ENCODE data around the gene DGKQ. TPM values are rescaled to one million over a fixed set of nuclear protein-coding genes. Genes with fewer than 3 reads are reported as not detected.
A peak's percentile ranks its signal among the peaks of the same experiment; 100 is the strongest.

The DGKQ gene
- total and polyA plus RNA-seq, 7 donors: 2.2 to 3.9 (median 2.8) TPM

DNA sequence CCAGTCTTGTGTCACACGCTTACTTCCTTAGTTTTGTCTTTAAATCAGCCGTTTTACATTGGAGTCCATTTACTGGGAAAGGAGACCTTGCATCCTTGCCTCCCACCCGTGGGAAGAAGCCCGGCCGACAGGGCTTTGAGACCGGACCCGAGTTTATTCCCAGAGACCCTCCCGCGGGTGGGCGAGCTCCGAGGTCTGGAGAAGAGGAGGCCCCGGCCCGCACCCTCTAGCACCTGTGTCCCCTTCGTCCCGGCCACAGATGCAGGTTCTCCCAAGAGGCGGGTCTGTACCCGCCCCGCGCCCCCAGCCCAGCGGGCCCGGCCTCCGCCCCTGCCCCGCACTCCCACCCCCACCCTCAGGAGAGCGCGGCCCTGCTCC is 23.6 kb upstream of the DGKQ start:
- ATAC-seq (no peak), DNase-seq (no peak)
- TF ChIP-seq, protein P1, sequence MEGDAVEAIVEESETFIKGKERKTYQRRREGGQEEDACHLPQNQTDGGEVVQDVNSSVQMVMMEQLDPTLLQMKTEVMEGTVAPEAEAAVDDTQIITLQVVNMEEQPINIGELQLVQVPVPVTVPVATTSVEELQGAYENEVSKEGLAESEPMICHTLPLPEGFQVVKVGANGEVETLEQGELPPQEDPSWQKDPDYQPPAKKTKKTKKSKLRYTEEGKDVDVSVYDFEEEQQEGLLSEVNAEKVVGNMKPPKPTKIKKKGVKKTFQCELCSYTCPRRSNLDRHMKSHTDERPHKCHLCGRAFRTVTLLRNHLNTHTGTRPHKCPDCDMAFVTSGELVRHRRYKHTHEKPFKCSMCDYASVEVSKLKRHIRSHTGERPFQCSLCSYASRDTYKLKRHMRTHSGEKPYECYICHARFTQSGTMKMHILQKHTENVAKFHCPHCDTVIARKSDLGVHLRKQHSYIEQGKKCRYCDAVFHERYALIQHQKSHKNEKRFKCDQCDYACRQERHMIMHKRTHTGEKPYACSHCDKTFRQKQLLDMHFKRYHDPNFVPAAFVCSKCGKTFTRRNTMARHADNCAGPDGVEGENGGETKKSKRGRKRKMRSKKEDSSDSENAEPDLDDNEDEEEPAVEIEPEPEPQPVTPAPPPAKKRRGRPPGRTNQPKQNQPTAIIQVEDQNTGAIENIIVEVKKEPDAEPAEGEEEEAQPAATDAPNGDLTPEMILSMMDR (IDR thresholded peaks at IDR 0.05): no peak
- Histone ChIP-seq H3K9me3 (no peaks in the 10 kb centered on the region), H3K4me1 (peaks cover 6% of the 10 kb centered on the region), H3K4me3 (peak overlapping the region; percentile 52), H3K27me3 (ENCODE audit: insufficient read depth in 3 of 3, low read length in 2 of 3) (peaks cover 0 to 60% (median 32%) of the 10 kb centered on the region in 3 donors), H3K36me3 (ENCODE audit: insufficient read depth in 1 of 2, low read depth in 1 of 2) (no peaks in the 10 kb centered on the region), H3K27ac (no peak overlapping the region)
- intact Hi-C loops (cut with DNase I): loop anchor here in 1 of 2 donors (10.0 kb wide), 1 partner anchor 262 kb away; no protein-coding TSS in a partner anchor
- whole genome bisulfite sequencing, 3 donors: 3 to 7% (median 4%) methylated on average over 20 to 25 of the region's 25 CpGs

DNA sequence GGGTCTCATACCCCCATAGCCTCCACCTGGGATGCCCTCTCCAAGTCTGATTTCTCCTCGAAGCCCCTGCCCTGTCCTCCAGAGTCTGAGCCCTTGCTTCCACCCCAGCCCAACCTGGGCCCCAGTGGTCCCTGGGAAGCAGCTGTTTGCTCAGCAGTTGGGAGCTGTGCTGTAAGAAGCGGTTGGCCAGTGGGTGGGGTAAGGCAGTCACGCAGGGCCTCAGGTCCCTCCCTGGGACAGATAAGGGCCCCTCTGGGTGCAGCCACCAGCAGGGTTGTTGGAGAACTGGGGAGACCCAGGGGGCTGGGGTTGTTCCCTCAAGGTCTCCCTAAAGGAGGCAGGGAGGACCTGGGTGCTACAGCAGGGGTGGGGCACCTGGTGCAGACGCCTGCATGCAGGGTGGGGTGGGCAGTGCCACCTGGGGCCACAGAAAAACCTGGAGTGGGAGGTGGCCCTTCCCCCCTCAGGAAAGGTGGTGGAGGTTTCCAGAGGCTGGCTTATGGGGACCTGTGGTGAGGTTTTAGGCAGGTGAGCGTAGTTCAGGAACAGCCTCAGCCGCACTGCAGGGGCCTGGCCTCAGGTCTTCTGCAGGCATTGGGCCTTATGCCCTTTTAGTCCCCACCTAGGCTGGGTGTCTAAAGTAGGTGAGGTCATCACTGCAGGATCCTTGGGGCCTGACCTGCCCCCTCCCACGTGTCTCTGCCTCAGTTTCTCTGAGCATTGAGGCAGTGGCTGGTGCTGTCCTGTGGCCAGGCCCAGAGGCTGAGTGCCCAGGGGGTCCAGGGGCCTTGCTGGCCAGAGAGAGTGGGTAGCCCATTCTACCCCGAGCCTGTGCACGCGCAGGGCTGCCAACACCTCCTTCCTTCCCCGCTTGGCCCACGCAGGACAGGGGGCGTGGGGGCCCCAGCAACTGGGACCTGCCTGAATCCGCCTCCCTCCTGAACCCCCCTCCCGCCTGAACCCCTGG is 22.9 kb upstream of the DGKQ start:
- peak in 1 of 2 donors; percentile 37 for DNase-seq
- H3K4me1 ChIP-seq: peaks cover 4% of the 10 kb centered on the region

DNA sequence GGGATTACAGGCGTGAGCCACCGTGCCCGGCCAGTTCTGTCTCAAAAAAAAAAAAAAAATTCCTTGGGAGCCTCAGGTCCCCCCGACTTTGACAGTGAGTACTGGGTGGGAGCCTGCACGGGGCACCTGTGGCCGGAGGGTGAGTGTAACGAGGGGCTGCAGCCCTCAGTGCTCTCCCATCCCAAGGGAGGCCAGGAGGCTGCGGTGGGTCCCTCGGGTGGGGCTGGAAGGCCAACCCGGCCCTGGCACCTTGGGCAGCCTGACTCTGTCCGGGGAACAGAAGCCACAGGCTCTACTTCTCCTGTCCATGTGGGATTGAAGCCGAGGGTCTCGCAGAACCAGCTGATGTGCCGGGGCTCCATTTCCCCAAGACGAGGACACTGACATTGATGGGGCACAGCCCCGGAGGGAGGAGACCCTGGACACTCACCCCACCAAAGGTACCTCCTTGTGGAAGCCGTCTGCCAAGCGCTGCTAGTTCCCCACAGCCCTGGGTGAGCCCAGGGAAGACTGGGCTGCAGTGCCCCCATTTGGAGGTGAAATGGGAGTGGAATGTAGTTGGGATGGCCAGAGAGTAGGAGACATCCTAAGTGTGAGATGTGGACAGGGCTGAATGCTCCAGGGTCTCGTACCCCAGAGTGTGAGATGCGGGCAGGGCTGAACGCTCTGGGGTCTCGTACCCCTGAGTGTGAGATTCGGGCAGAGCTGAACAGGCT is 22.1 kb upstream of the DGKQ start:
- Histone ChIP-seq H3K27me3 (ENCODE audit: insufficient read depth in 3 of 3, low read length in 2 of 3) (peaks cover 0 to 45% (median 20%) of the 10 kb centered on the region in 3 donors), H3K27ac (no peak overlapping the region), H3K36me3 (ENCODE audit: insufficient read depth in 1 of 2, low read depth in 1 of 2) (peaks cover 0 to 6% of the 10 kb centered on the region in 2 donors), H3K4me1 (peaks cover 4% of the 10 kb centered on the region), H3K9me3 (no peaks in the 10 kb centered on the region), H3K4me3 (no peak overlapping the region)
- 85 to 88% (median 86%) methylated on average over 20 to 23 of the region's 23 CpGs for WGBS, 3 donors
- DNase-seq (no peak), ATAC-seq (no peak)
- TF ChIP-seq, protein P1 (IDR thresholded peaks at IDR 0.05): no peak
- intact Hi-C loops (cut with DNase I): loop anchor here in 1 of 2 donors (10.0 kb wide), 1 partner anchor 261 kb away; no protein-coding TSS in a partner anchor

More for the DNA sequence above, 22.9 kb upstream of the DGKQ start:
- H3K27ac ChIP-seq: no peak overlapping the region
- H3K4me3 ChIP-seq: no peak overlapping the region
- WGBS, 3 donors: 61 to 76% (median 64%) methylated on average over 13 to 15 of the region's 15 CpGs
- H3K27me3 ChIP-seq (ENCODE audit: insufficient read depth in 3 of 3, low read length in 2 of 3): peaks cover 0 to 53% (median 29%) of the 10 kb centered on the region in 3 donors
- H3K36me3 ChIP-seq (ENCODE audit: insufficient read depth in 1 of 2, low read depth in 1 of 2): no peaks in the 10 kb centered on the region
- no peaks in the 10 kb centered on the region for H3K9me3 ChIP-seq
- intact Hi-C loops (cut with DNase I): loop anchor here in 1 of 2 donors (10.0 kb wide), 1 partner anchor 262 kb away; no protein-coding TSS in a partner anchor
- no peak for ATAC-seq
- TF ChIP-seq, protein P1 (IDR thresholded peaks at IDR 0.05): no peak

DNA sequence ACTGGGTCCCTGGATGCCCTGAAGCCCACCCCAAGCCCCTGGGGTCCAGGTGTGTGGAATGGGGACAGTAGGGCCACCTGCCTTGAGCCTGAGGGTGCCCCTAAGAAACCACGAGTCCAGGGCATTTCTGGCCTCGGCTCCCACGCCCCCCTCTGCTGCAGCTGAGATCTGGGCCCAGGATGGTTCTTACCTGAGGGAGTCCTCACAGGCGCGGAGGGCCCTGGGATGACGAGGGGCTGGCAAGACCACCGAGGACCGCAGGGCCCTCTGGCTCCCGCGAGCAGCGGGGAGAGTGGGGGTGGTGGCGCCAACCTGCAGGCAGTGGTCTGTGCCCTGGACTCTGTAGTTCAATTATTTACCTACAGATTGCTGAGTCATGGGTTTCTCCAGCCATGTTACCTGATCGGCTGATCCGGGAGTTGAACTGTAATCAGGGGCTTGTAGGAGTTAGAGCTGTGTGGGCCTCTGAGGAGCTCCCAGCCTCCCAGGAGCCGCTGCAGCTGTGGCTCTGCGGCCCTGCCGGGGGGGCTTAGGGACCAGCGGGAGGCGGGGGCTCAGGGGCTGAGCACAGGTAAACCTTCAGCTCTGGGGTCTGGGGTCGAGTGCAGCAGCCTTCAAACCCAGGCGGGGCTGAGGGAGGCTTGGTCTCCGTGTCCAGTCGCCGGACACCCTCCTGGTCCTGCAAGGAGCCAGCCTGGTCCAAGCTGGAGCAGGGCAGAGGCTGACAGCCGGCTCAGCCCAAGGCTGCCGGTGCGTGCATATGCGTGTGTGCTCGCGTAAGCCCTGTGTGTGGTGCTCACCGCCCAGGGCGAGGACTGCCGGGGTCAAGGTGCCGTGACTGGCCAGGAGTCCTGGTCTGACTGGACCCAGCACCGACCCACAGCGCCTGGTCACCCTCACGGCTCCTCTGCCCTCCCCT is 20.0 kb upstream of the DGKQ start, which contains the start of gene SLC26A1:
Gene SLC26A1 (minus strand): TSS at position 294 of the 919 bp plus-strand sequence. CDS start 1,701 bp downstream, outside the sequence.
- peaks cover 0 to 10% of the 10 kb centered on the region in 2 donors for H3K36me3 ChIP-seq (ENCODE audit: insufficient read depth in 1 of 2, low read depth in 1 of 2)
- no peak for DNase-seq
- intact Hi-C loops (cut with DNase I): loop anchor here in 1 of 2 donors (10.0 kb wide), 1 partner anchor 259 kb away; no protein-coding TSS in a partner anchor
- no peak within 1 kb of the TSS for H3K27ac ChIP-seq
- no peak within 1 kb of the TSS for H3K4me3 ChIP-seq
- TF ChIP-seq, protein P1 (IDR thresholded peaks at IDR 0.05): no peak
- H3K9me3 ChIP-seq: no peaks in the 10 kb centered on the region
- H3K27me3 ChIP-seq (ENCODE audit: insufficient read depth in 3 of 3, low read length in 2 of 3): peaks cover 0 to 24% (median 11%) of the 10 kb centered on the region in 3 donors
- H3K4me1 ChIP-seq: peaks cover 4% of the 10 kb centered on the region
- no peak for ATAC-seq
- 86 to 87% (median 87%) methylated on average over 35 to 37 of the region's 37 CpGs for WGBS, 3 donors
